HEK293 (cell line): ENCODE results near the gene BCAR1.
A peak's percentile ranks its signal among the peaks of the same experiment; 100 is the strongest.

ENCODE experiments used
- BCL11B ChIP-seq: fragments of 450-650 bp; formaldehyde crosslinking; IDR thresholded peaks from 2 replicates; pipeline ENCODE4 v1.5.1; 2016; ENCODE audit warnings: low read depth, missing biosample characterization, missing genetic modification characterization
- BCL6B ChIP-seq: fragments of 450-650 bp; formaldehyde crosslinking; IDR thresholded peaks from 2 replicates; pipeline ENCODE4 v1.5.1; 2017; ENCODE audit warnings: missing biosample characterization, missing genetic modification characterization
- GLI4 ChIP-seq: fragments of 450-650 bp; formaldehyde crosslinking; IDR thresholded peaks from 2 replicates; pipeline ENCODE4 v1.5.1; 2016; ENCODE audit warnings: missing biosample characterization, missing genetic modification characterization
- HOXA7 ChIP-seq: sonication (generic); formaldehyde crosslinking; IDR thresholded peaks from 2 replicates; pipeline ENCODE4 v1.8.1; 2022; ENCODE audit warnings: missing genetic modification reagents, borderline replicate concordance
- INSM2 ChIP-seq: fragments of 450-650 bp; formaldehyde crosslinking; IDR thresholded peaks from 2 replicates; pipeline ENCODE4 v1.5.1; 2016; ENCODE audit warnings: missing biosample characterization, missing genetic modification characterization
- MYNN ChIP-seq: fragments of 450-650 bp; formaldehyde crosslinking; IDR thresholded peaks from 2 replicates; pipeline ENCODE4 v1.5.1; 2016; ENCODE audit warnings: missing biosample characterization, missing genetic modification characterization, borderline replicate concordance
- PBX3 ChIP-seq: sonication (generic); formaldehyde crosslinking; IDR thresholded peaks from 2 replicates; pipeline ENCODE4 v1.8.1; 2022; ENCODE audit warnings: mild to moderate bottlenecking, moderate library complexity, missing genetic modification reagents
- PRDM1 ChIP-seq: fragments of 450-650 bp; formaldehyde crosslinking; IDR thresholded peaks from 2 replicates; pipeline ENCODE4; 2016; ENCODE audit warnings: missing biosample characterization, missing genetic modification characterization
- REPIN1 ChIP-seq: fragments of 450-650 bp; formaldehyde crosslinking; IDR thresholded peaks from 2 replicates; pipeline ENCODE4 v1.5.1; 2017; ENCODE audit warnings: missing biosample characterization, missing genetic modification characterization, low read depth
- TRIM28 ChIP-seq: IDR thresholded peaks from 2 replicates; pipeline ENCODE4 v1.6.1; 2011; ENCODE audit warnings: low read length, control low read depth, borderline replicate concordance
- ZBTB17 ChIP-seq: fragments of 450-650 bp; formaldehyde crosslinking; IDR thresholded peaks from 2 replicates; pipeline ENCODE4 v1.5.1; 2016; ENCODE audit warnings: missing biosample characterization, missing genetic modification characterization
- ZBTB6 ChIP-seq: fragments of 450-650 bp; formaldehyde crosslinking; IDR thresholded peaks from 2 replicates; pipeline ENCODE4 v1.5.1; 2017; ENCODE audit warnings: missing biosample characterization, missing genetic modification characterization
- ZIC2 ChIP-seq: fragments of 450-650 bp; formaldehyde crosslinking; IDR thresholded peaks from 2 replicates; pipeline ENCODE4 v1.5.1; 2016; ENCODE audit warnings: missing biosample characterization, missing genetic modification characterization
- ZNF114 ChIP-seq: fragments of 450-650 bp; formaldehyde crosslinking; IDR thresholded peaks from 2 replicates; pipeline ENCODE4 v1.5.0; 2017; ENCODE audit warnings: missing biosample characterization, missing genetic modification characterization
- ZNF148 ChIP-seq: fragments of 450-650 bp; formaldehyde crosslinking; IDR thresholded peaks from 2 replicates; pipeline ENCODE4 v1.5.0; 2017; ENCODE audit warnings: missing biosample characterization, missing genetic modification characterization, borderline replicate concordance
- ZNF18 ChIP-seq: fragments of 450-650 bp; formaldehyde crosslinking; IDR thresholded peaks from 2 replicates; pipeline ENCODE4 v1.5.1; 2016; ENCODE audit warnings: missing biosample characterization, missing genetic modification characterization
- ZNF184 ChIP-seq: fragments of 450-650 bp; IDR thresholded peaks from 2 replicates; pipeline ENCODE4 v1.5.1; 2018; ENCODE audit warnings: missing biosample characterization, mild to moderate bottlenecking, missing genetic modification characterization
- ZNF202 ChIP-seq: fragments of 450-650 bp; formaldehyde crosslinking; IDR thresholded peaks from 2 replicates; pipeline ENCODE4 v1.5.1; 2016; ENCODE audit warnings: missing biosample characterization, missing genetic modification characterization, borderline replicate concordance
- ZNF266 ChIP-seq: fragments of 450-650 bp; formaldehyde crosslinking; IDR thresholded peaks from 2 replicates; pipeline ENCODE4 v1.5.1; 2016; ENCODE audit warnings: missing biosample characterization, missing genetic modification characterization, low read depth
- ZNF274 ChIP-seq, 2 experiments: fragments of 200-500 bp in 1 of 2; fragments of 450-650 bp in 1 of 2; sonication (Bioruptor generic) in 1 of 2; formaldehyde crosslinking in 1 of 2; IDR thresholded peaks; 2 replicates each; pipeline versions ENCODE4 v1.5.1 to v1.6.1; 2014 to 2016; ENCODE audit warnings: borderline replicate concordance in 1 of 2, inconsistent platforms in 1 of 2, low read length in 1 of 2, missing biosample characterization in 1 of 2, missing genetic modification characterization in 1 of 2
- ZNF335 ChIP-seq: fragments of 450-650 bp; formaldehyde crosslinking; conservative IDR thresholded peaks from 2 replicates; pipeline ENCODE4 v1.5.1; 2016; ENCODE audit warnings: missing biosample characterization, missing genetic modification characterization
- ZNF37A ChIP-seq: fragments of 450-650 bp; IDR thresholded peaks from 2 replicates; pipeline ENCODE4 v1.5.1; 2018; ENCODE audit warnings: missing biosample characterization, missing genetic modification characterization
- ZNF394 ChIP-seq: fragments of 450-650 bp; formaldehyde crosslinking; IDR thresholded peaks from 2 replicates; pipeline ENCODE4 v1.5.1; 2016; ENCODE audit warnings: missing biosample characterization, missing genetic modification characterization, mild to moderate bottlenecking, moderate library complexity, borderline replicate concordance
- ZNF433 ChIP-seq: fragments of 450-650 bp; formaldehyde crosslinking; IDR thresholded peaks from 2 replicates; pipeline ENCODE4 v1.5.1; 2016; ENCODE audit warnings: missing biosample characterization, missing genetic modification characterization, low read depth
- ZNF48 ChIP-seq: fragments of 450-650 bp; formaldehyde crosslinking; IDR thresholded peaks from 2 replicates; pipeline ENCODE4 v1.5.1; 2016; ENCODE audit warnings: missing biosample characterization, missing genetic modification characterization
- ZNF530 ChIP-seq: fragments of 450-650 bp; formaldehyde crosslinking; IDR thresholded peaks from 2 replicates; pipeline ENCODE4 v1.5.1; 2016; ENCODE audit warnings: low read depth, missing biosample characterization, missing genetic modification characterization
- ZNF555 ChIP-seq: fragments of 450-650 bp; formaldehyde crosslinking; conservative IDR thresholded peaks from 2 replicates; pipeline ENCODE4 v1.5.1; 2017; ENCODE audit warnings: missing biosample characterization, mild to moderate bottlenecking, missing genetic modification characterization, inconsistent platforms
- ZNF664 ChIP-seq: fragments of 450-650 bp; formaldehyde crosslinking; IDR thresholded peaks from 2 replicates; pipeline ENCODE4 v1.5.1; 2016; ENCODE audit warnings: missing biosample characterization, missing genetic modification characterization
- ZNF785 ChIP-seq: fragments of 450-650 bp; formaldehyde crosslinking; IDR thresholded peaks from 2 replicates; pipeline ENCODE4 v1.5.1; 2016; ENCODE audit warnings: missing biosample characterization, missing genetic modification characterization
- ZNF843 ChIP-seq: fragments of 450-650 bp; formaldehyde crosslinking; IDR thresholded peaks from 2 replicates; pipeline ENCODE4 v1.5.1; 2016; ENCODE audit warnings: missing biosample characterization, missing genetic modification characterization
- ZSCAN30 ChIP-seq: fragments of 450-650 bp; IDR thresholded peaks from 2 replicates; pipeline ENCODE4 v1.5.1; 2018; ENCODE audit warnings: missing biosample characterization, mild to moderate bottlenecking, missing genetic modification characterization, moderate library complexity

The BCAR1 gene

GRCh38 chr16:75265911-75266701 lies 14.7 kb upstream of the BCAR1 start (continued):
- TF ChIP-seq BCL11B (tag by site-specific recombination) = peak; percentile 83; the same call in 1 of the 2 replicates
- TF ChIP-seq ZNF274 (IDR thresholded peaks at IDR 0.05; ENCODE audit: low read length) = no peak
- TF ChIP-seq ZNF274 (tag by site-specific recombination; IDR thresholded peaks at IDR 0.05; ENCODE audit: borderline replicate concordance) = no peak
- no peak for TF ChIP-seq ZNF555 (tag by site-specific recombination)
- peak; percentile 77 for TF ChIP-seq ZNF335 (tag by site-specific recombination)
- TF ChIP-seq ZBTB17 (tag by site-specific recombination) = 0 out of 2 replicates have a peak, but pooled peaks have one; percentile 15
- TF ChIP-seq ZNF37A = no peak
- TF ChIP-seq ZNF184 = no peak
- no peak for TF ChIP-seq ZBTB6
- no peak for TF ChIP-seq ZNF785 (tag by site-specific recombination)
- TF ChIP-seq ZNF843 (tag by site-specific recombination) = no peak
- no peak for TF ChIP-seq ZNF202 (tag by site-specific recombination)
- TF ChIP-seq BCL6B (tag by site-specific recombination) = no peak
- TF ChIP-seq PRDM1 = no peak
- no peak for TF ChIP-seq ZNF530
- peak; percentile 40 for TF ChIP-seq ZIC2 (tag by site-specific recombination)
- no peak for TF ChIP-seq MYNN (tag by site-specific recombination)
- TF ChIP-seq REPIN1 (tag by site-specific recombination) = no peak
- TF ChIP-seq PBX3 (CRISPR knock-in tag) = no peak
- TF ChIP-seq GLI4 (tag by site-specific recombination) = no peak
- no peak; the same call in 1 of the 2 replicates for TF ChIP-seq INSM2 (tag by site-specific recombination)
- TF ChIP-seq ZNF18 (tag by site-specific recombination) = no peak
- TF ChIP-seq ZNF433 (tag by site-specific recombination) = no peak
- TF ChIP-seq ZNF664 (tag by site-specific recombination) = no peak
- peak; percentile 75 for TF ChIP-seq ZSCAN30 (tag by site-specific recombination)
- no peak for TF ChIP-seq ZNF48
- no peak for TF ChIP-seq HOXA7 (CRISPR knock-in tag)
- TF ChIP-seq TRIM28 = no peak
- TF ChIP-seq ZNF114 (tag by site-specific recombination) = no peak
- no peak for TF ChIP-seq ZNF148 (tag by site-specific recombination)
- TF ChIP-seq ZNF394 (tag by site-specific recombination) = no peak
- TF ChIP-seq ZNF266 = no peak
